Gastrocnemius medialis (tissue), 4 donors: ENCODE data around the gene LATS1. TPM values are rescaled to one million over a fixed set of nuclear protein-coding genes. Genes with fewer than 3 reads are reported as not detected.
A peak's percentile ranks its signal among the peaks of the same experiment; 100 is the strongest.
"Not testable (repeated sequence)": the region's sequence is repeated elsewhere in the genome, so short reads cannot be mapped to it uniquely, and the experiment has no call there.

Experiments used
- ATAC-seq, 2 donors: fragments of 150-250 bp; one replicate each; pipeline ENCODE4 v1.9.1; 2016
- DNase-seq, 2 donors: peaks; one replicate each; pipeline ENCODE4 v3.0.0-alpha.2; 2019
- H3K27ac ChIP-seq, 4 donors: fragments of 200-600 bp; sonication (generic); 1 replicate in 1 of 4; 2 replicates in 3 of 4; pipeline ENCODE4 v1.5.1; 2016 to 2018; ENCODE audit warnings: mild to moderate bottlenecking in 2 of 4, moderate library complexity in 1 of 4
- H3K27me3 ChIP-seq, 3 donors: fragments of 200-600 bp; sonication (generic) in 2 of 3; 1 replicate in 1 of 3; 2 replicates in 2 of 3; pipeline versions ENCODE4 v1.5.1 to v1.6.0; 2016 to 2019; ENCODE audit warnings: mild to moderate bottlenecking in 1 of 3, moderate library complexity in 1 of 3
- H3K36me3 ChIP-seq, 2 donors: fragments of 200-600 bp; sonication (generic) in 1 of 2; one replicate each; pipeline ENCODE4 v1.5.1; 2017 to 2018
- H3K4me1 ChIP-seq, 2 donors: fragments of 200-600 bp; sonication (generic) in 1 of 2; one replicate each; pipeline ENCODE4 v1.5.1; 2016 to 2017; ENCODE audit warnings: mild to moderate bottlenecking in 2 of 2
- H3K4me3 ChIP-seq, 4 donors: fragments of 200-600 bp; sonication (generic) in 3 of 4; 1 replicate in 1 of 4; 2 replicates in 3 of 4; pipeline ENCODE4 v1.5.1; 2016 to 2019; ENCODE audit warnings: mild to moderate bottlenecking in 2 of 4
- H3K9me3 ChIP-seq, 3 donors: fragments of 200-600 bp; sonication (generic) in 2 of 3; 1 replicate in 1 of 3; 2 replicates in 2 of 3; pipeline ENCODE4 v1.5.1; 2016 to 2019
- POLR2A ChIP-seq, 2 donors: fragments of 450-650 bp; IDR thresholded peaks; one replicate each; pipeline ENCODE4 v1.6.1; 2017; ENCODE audit warnings: antibody characterized with exemption in 2 of 2, mild to moderate bottlenecking in 2 of 2, moderate library complexity in 2 of 2
- in situ Hi-C, 4 donors: fragments of 200-750 bp; cut with MboI; loops; one replicate each; pipeline versions ENCODE4 v1.15.0 to v1.8.0; 2017; ENCODE audit warnings: low sequenced_read_pairs in 4 of 4
- intact Hi-C: fragments of 100-400 bp; cut with DNase I; formaldehyde crosslinking; loops from one replicate; pipeline ENCODE4 v1.15.1; 2023; ENCODE audit warnings: low total_unique reads
- total RNA-seq, 4 donors: library from RNA; depleted of rRNA; stranded (reverse); fragments of >200 nt; gene quantifications; one replicate each; pipeline versions ENCODE4 v1.1.0 to v1.2.3, GENCODE V29; 2016
- TF ChIP-seq, protein P1 (sequence below), 5 experiments: fragments of 450-650 bp in 3 of 5; fragments of 200-600 bp in 2 of 5; sonication (generic) in 2 of 5; IDR thresholded peaks in 4 of 5; conservative IDR thresholded peaks in 1 of 5; 1 replicate in 4 of 5; 2 replicates in 1 of 5; pipeline ENCODE4 v1.5.1; 2016 to 2019; ENCODE audit warnings: antibody characterized with exemption in 5 of 5, mild to moderate bottlenecking in 3 of 5, moderate library complexity in 3 of 5

Gene LATS1
- total RNA-seq, 4 donors from 2014 or later: 6.3 to 21.8 (median 14.4) TPM

- H3K9me3 ChIP-seq: no peaks in the 10 kb centered on the region
- peaks cover 0 to 3% of the 10 kb centered on the region in 2 donors for H3K36me3 ChIP-seq
- TF ChIP-seq POLR2A (IDR thresholded peaks at IDR 0.05): no peak
- TF ChIP-seq, protein P1, sequence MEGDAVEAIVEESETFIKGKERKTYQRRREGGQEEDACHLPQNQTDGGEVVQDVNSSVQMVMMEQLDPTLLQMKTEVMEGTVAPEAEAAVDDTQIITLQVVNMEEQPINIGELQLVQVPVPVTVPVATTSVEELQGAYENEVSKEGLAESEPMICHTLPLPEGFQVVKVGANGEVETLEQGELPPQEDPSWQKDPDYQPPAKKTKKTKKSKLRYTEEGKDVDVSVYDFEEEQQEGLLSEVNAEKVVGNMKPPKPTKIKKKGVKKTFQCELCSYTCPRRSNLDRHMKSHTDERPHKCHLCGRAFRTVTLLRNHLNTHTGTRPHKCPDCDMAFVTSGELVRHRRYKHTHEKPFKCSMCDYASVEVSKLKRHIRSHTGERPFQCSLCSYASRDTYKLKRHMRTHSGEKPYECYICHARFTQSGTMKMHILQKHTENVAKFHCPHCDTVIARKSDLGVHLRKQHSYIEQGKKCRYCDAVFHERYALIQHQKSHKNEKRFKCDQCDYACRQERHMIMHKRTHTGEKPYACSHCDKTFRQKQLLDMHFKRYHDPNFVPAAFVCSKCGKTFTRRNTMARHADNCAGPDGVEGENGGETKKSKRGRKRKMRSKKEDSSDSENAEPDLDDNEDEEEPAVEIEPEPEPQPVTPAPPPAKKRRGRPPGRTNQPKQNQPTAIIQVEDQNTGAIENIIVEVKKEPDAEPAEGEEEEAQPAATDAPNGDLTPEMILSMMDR (IDR thresholded peaks at IDR 0.05 in 4 of 5, conservative IDR thresholded peaks at IDR 0.05 in 1 of 5): no peak
- ATAC-seq (no peak), DNase-seq (no peak)
- no peaks in the 10 kb centered on the region for H3K27me3 ChIP-seq
- H3K4me3 ChIP-seq: no peak overlapping the region
- intact Hi-C loops (loop anchor here (5.0 kb wide), 1 partner anchor 46 kb away; no protein-coding TSS in a partner anchor), in situ Hi-C loops (no loop called here)
- peaks cover 36 to 47% of the 10 kb centered on the region in 2 donors for H3K4me1 ChIP-seq
- H3K27ac ChIP-seq: peak overlapping the region; percentile 97 to 99 (median 98)
Observed at GRCh38 chr6:149756261-149756636, 38.3 kb upstream of the LATS1 start.

DNA sequence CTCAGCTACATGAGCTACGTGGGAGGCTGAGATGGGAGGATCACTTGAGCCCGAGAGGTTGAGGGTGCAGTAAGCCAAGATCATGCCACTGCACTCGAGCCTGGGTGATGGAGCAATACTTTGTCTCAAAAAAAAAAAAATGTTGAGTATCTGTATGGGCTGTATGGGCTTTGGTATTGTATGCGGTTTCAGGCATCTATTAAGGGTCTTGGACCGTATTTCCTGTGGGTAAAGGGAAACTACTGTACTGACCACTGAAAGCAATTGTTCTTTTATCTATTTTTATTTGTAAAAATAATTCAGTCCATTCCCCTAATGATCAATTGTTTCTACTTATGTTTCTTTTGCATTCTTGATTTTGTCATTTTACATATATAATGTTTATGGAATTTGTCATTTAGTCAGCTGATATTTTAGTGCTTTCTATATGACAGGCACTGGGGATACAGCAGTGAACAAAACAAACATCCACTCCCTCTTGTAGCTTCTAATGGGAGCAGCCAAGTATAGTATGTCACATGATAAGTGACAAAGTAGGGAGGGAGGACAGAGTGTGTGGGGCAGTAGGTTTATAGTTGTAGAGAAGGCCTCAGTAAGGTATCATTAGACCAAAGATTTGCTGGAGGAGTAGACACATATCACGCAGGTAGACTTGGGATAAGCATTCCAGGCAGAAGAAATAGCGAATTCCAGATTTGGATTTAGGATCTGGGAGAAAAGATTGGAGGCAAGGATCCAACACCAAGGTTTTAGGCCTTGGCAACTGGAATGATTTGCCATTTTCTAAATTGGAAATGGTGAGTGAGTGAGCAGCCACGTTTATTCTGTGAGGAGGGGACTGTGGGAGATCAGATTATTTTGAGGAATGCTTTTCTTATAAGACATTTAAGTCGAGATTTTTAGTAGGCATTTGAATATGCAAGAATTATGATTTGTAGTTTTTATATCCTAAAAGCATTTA, 37.7 kb upstream of the LATS1 start:
- H3K4me3 ChIP-seq: peak overlapping the region in 1 of 4 donors; percentile 5
- intact Hi-C loops: loop anchor here (5.0 kb wide), 1 partner anchor 47 kb away; no protein-coding TSS in a partner anchor
- H3K36me3 ChIP-seq: peaks cover 0 to 3% of the 10 kb centered on the region in 2 donors
- H3K27ac ChIP-seq: peak overlapping the region; percentile 97 to 99 (median 98)
- H3K4me1 ChIP-seq: peaks cover 43 to 53% of the 10 kb centered on the region in 2 donors
- DNase-seq (no peak), ATAC-seq (peak; percentile 85 to 87)
- TF ChIP-seq, protein P1 (IDR thresholded peaks at IDR 0.05 in 4 of 5, conservative IDR thresholded peaks at IDR 0.05 in 1 of 5): no peak
- peak in 1 of 2 donors; percentile 19 for TF ChIP-seq POLR2A (IDR thresholded peaks at IDR 0.05)
- in situ Hi-C loops: no loop called here
- H3K27me3 ChIP-seq: no peaks in the 10 kb centered on the region
- no peaks in the 10 kb centered on the region for H3K9me3 ChIP-seq

- H3K36me3 ChIP-seq: peaks cover 0 to 3% of the 10 kb centered on the region in 2 donors
- intact Hi-C loops: loop anchor here (5.0 kb wide), 1 partner anchor 143 kb away; the partner anchor contains the start of gene RAET1E
- TF ChIP-seq POLR2A (IDR thresholded peaks at IDR 0.05): no peak
- TF ChIP-seq, protein P1 (IDR thresholded peaks at IDR 0.05 in 4 of 5, conservative IDR thresholded peaks at IDR 0.05 in 1 of 5): no peak
- H3K27me3 ChIP-seq: no peaks in the 10 kb centered on the region
- no peak overlapping the region for H3K4me3 ChIP-seq
- DNase-seq: no peak
- ATAC-seq: no peak
- peaks cover 44 to 57% of the 10 kb centered on the region in 2 donors for H3K4me1 ChIP-seq
- H3K9me3 ChIP-seq: no peaks in the 10 kb centered on the region
- peak overlapping the region; percentile 97 to 99 (median 98) for H3K27ac ChIP-seq
- in situ Hi-C loops: no loop called here
Observed at GRCh38 chr6:149754548-149754947, 36.6 kb upstream of the LATS1 start.

DNA sequence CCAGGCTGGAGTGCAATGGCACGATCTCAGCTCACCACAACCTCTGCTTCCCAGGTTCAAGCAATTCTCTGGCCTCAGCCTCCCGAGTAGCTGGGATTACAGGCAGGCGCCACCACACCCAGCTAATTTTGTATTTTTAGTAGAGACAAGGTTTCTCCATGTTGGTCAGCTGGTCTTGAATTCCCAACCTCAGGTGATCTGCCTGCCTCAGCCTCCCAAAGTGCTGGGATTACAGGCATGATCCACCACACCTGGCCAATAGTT, 35.4 kb upstream of the LATS1 start:
- H3K9me3 ChIP-seq, in situ Hi-C loops, H3K27me3 ChIP-seq, ATAC-seq, H3K4me3 ChIP-seq, H3K36me3 ChIP-seq, DNase-seq: not testable (repeated sequence)
- H3K27ac ChIP-seq: peak overlapping the region; percentile 97 to 99 (median 98)
- peaks cover 47 to 57% of the 10 kb centered on the region in 2 donors for H3K4me1 ChIP-seq
- intact Hi-C loops: loop anchor here (5.0 kb wide), 1 partner anchor 144 kb away; the partner anchor contains the start of gene RAET1E
